ENCODE measurements around the gene LRRK1. TPM values are rescaled to one million over a fixed set of nuclear protein-coding genes. Genes with fewer than 3 reads are reported as not detected.

Gene LRRK1
- total and polyA plus RNA-seq, 2 experiments from 2014 or later, result 2.6 to 4.5 TPM

DNA sequence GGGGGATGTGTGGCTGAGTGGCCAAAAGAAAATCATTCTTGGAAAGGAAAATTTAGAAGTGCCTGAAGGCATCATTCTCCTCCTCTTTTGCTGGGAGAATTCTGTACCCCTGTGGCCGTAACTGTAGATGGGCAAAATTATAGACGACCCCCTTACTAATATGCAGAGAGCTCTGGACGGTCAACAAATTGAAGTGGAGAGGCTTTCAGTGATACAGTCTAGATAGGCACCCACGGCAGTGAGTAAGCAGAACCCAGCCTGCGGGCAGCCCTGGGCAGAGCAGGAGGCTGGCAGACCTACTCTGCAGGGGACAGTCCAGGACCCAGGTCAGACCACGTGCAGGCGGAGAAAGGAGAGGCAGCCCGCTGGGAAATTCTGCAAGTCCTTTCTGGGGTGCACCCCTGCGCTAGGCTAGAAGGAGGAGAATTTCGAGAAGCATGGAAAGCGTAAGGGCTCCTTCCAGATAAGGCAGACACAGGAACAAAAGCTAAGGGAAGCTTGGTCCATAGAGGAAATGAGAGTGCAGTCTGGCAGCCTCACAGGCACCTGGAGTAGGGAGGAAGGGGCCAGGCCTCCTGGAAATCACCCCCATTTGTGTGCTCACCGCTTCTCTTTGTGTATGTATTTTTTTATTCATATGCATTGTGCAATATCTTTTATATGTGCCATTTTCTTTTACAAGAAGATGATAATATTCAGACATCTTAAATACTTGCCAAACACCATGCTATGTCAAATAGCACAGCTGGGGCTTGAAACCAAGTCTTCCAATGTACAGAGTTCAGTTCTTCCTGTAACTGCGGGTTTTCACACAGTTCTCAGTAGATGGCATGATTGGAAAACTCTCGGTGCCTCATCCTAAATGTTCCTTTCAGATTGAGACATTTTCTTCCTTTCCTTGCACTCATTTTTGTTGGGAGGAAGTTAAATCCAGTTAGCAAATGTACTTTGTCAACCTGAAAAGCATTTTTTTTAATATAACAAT lies 40.2 kb downstream of the LRRK1 start:
- Histone ChIP-seq H2AFZ (no peak overlapping the region; the same call in 1 of the 2 replicates), H3K36me3 (ENCODE audit: insufficient read depth) (no peaks in the 10 kb centered on the region), H4K20me1 (replicated peaks; ENCODE audit: insufficient read depth) (no peaks in the 10 kb centered on the region), H3K79me2 (replicated peaks; ENCODE audit: insufficient read depth) (no peaks in the 10 kb centered on the region), H3K27ac (ENCODE audit: low read depth) (no peak overlapping the region), H3K4me2 (no peak overlapping the region), H3K4me1 (ENCODE audit: insufficient read depth) (no peaks in the 10 kb centered on the region), H3K27me3 (ENCODE audit: insufficient read depth) (no peaks in the 10 kb centered on the region), H3K9me2 (ENCODE audit: insufficient read depth) (no peaks in the 10 kb centered on the region), H3F3A (replicated peaks; ENCODE audit: low read depth) (no peaks in the 10 kb centered on the region), H3K4me3 (no peak overlapping the region)
- H3K27ac Mint-ChIP-seq, result no peak overlapping the region
- no peaks in the 10 kb centered on the region; the same call in 2 of the 3 replicates for H3K9me3 Mint-ChIP-seq
- H3K27me3 Mint-ChIP-seq (ENCODE audit: insufficient read depth, low read depth, poor library complexity), result peaks cover 6% of the 10 kb centered on the region
- no peak for ATAC-seq
- DNase-seq (ENCODE audit: low spot score), result no peak
- TF ChIP-seq EZH2phosphoT487 (IDR thresholded peaks at IDR 0.05; ENCODE audit: unreplicated experiment), result no peak
- no peak for TF ChIP-seq ZNF331 (CRISPR knock-in tag; IDR thresholded peaks at IDR 0.05; ENCODE audit: low read depth)
- TF ChIP-seq JUNB (IDR thresholded peaks at IDR 0.05; ENCODE audit: unreplicated experiment), result no peak
- TF ChIP-seq ETS1 (IDR thresholded peaks at IDR 0.05), result no peak
- TF ChIP-seq POLR2AphosphoS5 (IDR thresholded peaks at IDR 0.05; ENCODE audit: low read depth), result no peak
- TF ChIP-seq REST (IDR thresholded peaks at IDR 0.05; ENCODE audit: unreplicated experiment), result no peak
- no peak for TF ChIP-seq NANOG (IDR thresholded peaks at IDR 0.05; ENCODE audit: borderline replicate concordance)
- no peak for TF ChIP-seq ZNF462 (CRISPR knock-in tag; IDR thresholded peaks at IDR 0.05)
- no peak for TF ChIP-seq STAT1 (IDR thresholded peaks at IDR 0.05; ENCODE audit: unreplicated experiment)
- no peak for TF ChIP-seq CREB1 (CRISPR knock-in tag; IDR thresholded peaks at IDR 0.05; ENCODE audit: low read depth)
- no peak for TF ChIP-seq ZNF114 (CRISPR knock-in tag; IDR thresholded peaks at IDR 0.05)
- no peak for TF ChIP-seq EZH2 (IDR thresholded peaks at IDR 0.05; ENCODE audit: low read depth, unreplicated experiment)
- TF ChIP-seq CTCF (conservative IDR thresholded peaks at IDR 0.05; ENCODE audit: low read depth in 2 of 2), result no peak
- peaks cover 2% of the 10 kb centered on the region for H3K4me1 Mint-ChIP-seq
- H3K4me3 Mint-ChIP-seq, result no peak overlapping the region
- no peaks in the 10 kb centered on the region for H3K36me3 Mint-ChIP-seq (ENCODE audit: low read depth)

Data from GM23338 (cell line).